Heart right ventricle (tissue), 16 donors: ENCODE data around the gene TNFRSF8. TPM values are rescaled to one million over a fixed set of nuclear protein-coding genes. Genes with fewer than 3 reads are reported as not detected.

Source experiments
- ATAC-seq, 8 donors: fragments of 200-7000 bp; cut with Tn5 transposase; one replicate each; pipeline ENCODE4 v1.9.1; 2020; ENCODE audit warnings: mild to moderate bottlenecking in 8 of 8, moderate library complexity in 8 of 8, moderate number of reproducible peaks in 1 of 8
- DNase-seq, 2 donors: peaks; one replicate each; pipeline ENCODE4 v3.0.0-alpha.2; 2020
- H3K27ac ChIP-seq, 10 donors: fragments of 200-600 bp; sonication (generic) in 2 of 10; one replicate each; pipeline versions ENCODE4 v1.5.0 to v1.8.0; 2020 to 2022; ENCODE audit warnings: mild to moderate bottlenecking in 3 of 10
- H3K27me3 ChIP-seq, 7 donors: fragments of 200-600 bp; one replicate each; pipeline ENCODE4 v1.8.0; 2021 to 2022; ENCODE audit warnings: mild to moderate bottlenecking in 2 of 7
- H3K36me3 ChIP-seq, 9 donors: fragments of 200-600 bp; sonication (generic) in 1 of 9; one replicate each; pipeline versions ENCODE4 v1.5.0 to v1.8.0; 2020 to 2022; ENCODE audit warnings: mild to moderate bottlenecking in 2 of 9
- H3K4me1 ChIP-seq, 9 donors: fragments of 200-600 bp; sonication (generic) in 1 of 9; one replicate each; pipeline versions ENCODE4 v1.5.0 to v1.8.0; 2020 to 2022; ENCODE audit warnings: mild to moderate bottlenecking in 4 of 9
- H3K4me3 ChIP-seq, 10 donors: fragments of 200-600 bp; sonication (generic) in 2 of 10; one replicate each; pipeline versions ENCODE4 v1.5.0 to v1.8.0; 2020 to 2022; ENCODE audit warnings: mild to moderate bottlenecking in 7 of 10, moderate library complexity in 2 of 10
- H3K9me3 ChIP-seq, 11 donors: fragments of 200-600 bp in 10 of 11; sonication (generic) in 2 of 11; one replicate each; pipeline versions ENCODE4 v1.5.0 to v1.8.0; 2013 to 2022; ENCODE audit warnings: mild to moderate bottlenecking in 2 of 11, control low read depth in 1 of 11, moderate library complexity in 1 of 11
- CTCF ChIP-seq, 9 donors: fragments of 200-600 bp; sonication (generic) in 2 of 9; IDR thresholded peaks; one replicate each; pipeline versions ENCODE4 v1.5.0 to v1.8.0; 2021 to 2022; ENCODE audit warnings: antibody characterized with exemption in 9 of 9, mild to moderate bottlenecking in 5 of 9, moderate library complexity in 1 of 9
- WGBS, 2 donors: extraction: QIAGEN DNeasy Blood & Tissue Kit; methylation state at CpG; one replicate each; pipeline ENCODE4 v1.1.7; 2013; ENCODE audit warnings: inconsistent platforms in 1 of 2; 5-methylcytosine and 5-hydroxymethylcytosine counted together
- intact Hi-C, 10 donors: fragments of 100-400 bp; cut with DNase I; formaldehyde crosslinking; loops; one replicate each; pipeline versions ENCODE4 v1.11.1 to v1.14.2; 2022
- microRNA-seq, 2 donors: library from miRNA; unstranded; fragments of <30 nt; microRNA quantifications; one replicate each; pipeline ENCODE4 v1.2.0, GENCODE V29; 2021
- polyA plus RNA-seq, 2 donors: library from polyadenylated mRNA; stranded (reverse); fragments of 200-250 nt; gene quantifications; one replicate each; pipeline ENCODE4 v1.2.3, GENCODE V29; 2013
- total RNA-seq, 10 donors: library from RNA; stranded (reverse); fragmentation: NEBNext Ultra II Directional in 3 of 10; extraction: Animal tissue kit (Norgen Biotek cat#: 25700) in 3 of 10; gene quantifications; one replicate each; pipeline versions ENCODE4 v1.2.1 to v1.2.4, GENCODE V29; 2021 to 2023
- donor health status: Arrhythmogenic right ventricular cardiomyopathy.
- donor health status: ischemic (EF 13 %, LVEDD 7.1; RV severe dilation, severe dysfunction).
- donor health status: healthy with polysubstance abuse.
- donor health status: DM: no; HTN: yes; CAD: no.
- donor health status: DM: no; HTN: no; CAD: no.
- donor health status: ischemic (EF 25% LVEDD 6.9; RV normal size, moderate dysfunction).
- donor health status: ischemic (EF 25% LVEDD 5.7; RV mildly dilated, moderate dysfunction).
- donor health status: healthy.
- donor health status: DM: yes; HTN: yes; CAD: no.
- donor health status: Ischemic cardiomyopathy.
- donor health status: ischemic (EF 35%, LVEDD 5.7; RV mildly dilated, moderate dysfunction).
- donor health status: nonischemic (EF 11% LVEDD 7.7; RV severe dilation, severe dysfunction).
- donor health status: DM: yes; HTN: yes; CAD: no.
- donor health status: PGD.
- donor health status: ischemic (EF 29% LVEDD 5.4; RV normal size, mild dysfunction).
- donor health status: nonischemic (EF 23%, LVEDD 6.1; RV moderate dilation, normal function).

The TNFRSF8 gene
- total and polyA plus RNA-seq, 12 donors = 0.21 to 2.4 (median 1.0) TPM

GRCh38 chr1:12189328-12189682 is 126.2 kb downstream of the TNFRSF8 start:
- H3K4me3 ChIP-seq = no peak overlapping the region
- peaks cover 0 to 82% (median 16%) of the 10 kb centered on the region in 9 donors for H3K36me3 ChIP-seq
- no peaks in the 10 kb centered on the region for H3K9me3 ChIP-seq
- ATAC-seq = no peak
- WGBS, 2 donors = 74 to 75% methylated on average over 5 of the region's 5 CpGs
- TF ChIP-seq CTCF (IDR thresholded peaks at IDR 0.05) = no peak
- intact Hi-C loops = no loop called here
- H3K27ac ChIP-seq = no peak overlapping the region
- no peaks in the 10 kb centered on the region for H3K27me3 ChIP-seq
- H3K4me1 ChIP-seq = peaks cover 16 to 61% (median 49%) of the 10 kb centered on the region in 9 donors
- DNase-seq = no peak

- ATAC-seq (peak in 1 of 8 donors; percentile 11), DNase-seq (no peak)
- Histone ChIP-seq H3K27me3 (no peaks in the 10 kb centered on the region), H3K9me3 (no peaks in the 10 kb centered on the region), H3K4me3 (no peak overlapping the region), H3K4me1 (peaks cover 0 to 59% (median 27%) of the 10 kb centered on the region in 9 donors), H3K36me3 (peaks cover 0 to 99% (median 16%) of the 10 kb centered on the region in 9 donors), H3K27ac (no peak overlapping the region)
- intact Hi-C loops = loop anchor here in 1 of 10 donors (5.0 kb wide), 1 partner anchor 49 kb away; no protein-coding TSS in a partner anchor
- TF ChIP-seq CTCF (IDR thresholded peaks at IDR 0.05) = no peak
- 88 to 89% methylated on average over 56 to 58 of the region's 58 CpGs for WGBS, 2 donors
These were observed 128.3 kb downstream of the TNFRSF8 start for GRCh38 chr1:12191242-12192032.

Small RNA genes lying within 50 kb of the gene (microRNA-seq; reads per million reads assigned to microRNA genes)
- gene MIR4632 (0 to 0.51 reads per million in 2 donors), gene MIR6729 (0 reads per million in 2 donors), gene MIR7846 (0 to 3.1 reads per million in 2 donors)

Other genes with a start within 250 kb of the TNFRSF8 start
- gene NPPA, start 215.5 kb upstream of the TNFRSF8 start, total RNA-seq = 1,000 to 10,000 TPM in 2 of 10 donors, 100 to 1,000 TPM in 5, 10 to 100 TPM in 2, 1 to 10 TPM in 1; 5.8 to 2,762 (median 663) TPM
- 1,000 to 10,000 TPM in 1 of 2 donors, 10 to 100 TPM in 1; 16.4 to 2,201 TPM for gene NPPA, start 215.5 kb upstream of the TNFRSF8 start, polyA plus RNA-seq
- 1,000 to 10,000 TPM in 1 of 10 donors, 100 to 1,000 TPM in 5, 10 to 100 TPM in 1, 1 to 10 TPM in 3; 1.1 to 4,616 (median 291) TPM for gene NPPB, start 204.4 kb upstream of the TNFRSF8 start, total RNA-seq
- gene NPPB, start 204.4 kb upstream of the TNFRSF8 start, polyA plus RNA-seq = over 10,000 TPM in 1 of 2 donors, 10 to 100 TPM in 1; 46.2 to 15,996 TPM
- gene KIAA2013, start 136.9 kb upstream of the TNFRSF8 start, total RNA-seq = 10 to 100 TPM; 35.5 to 47.8 (median 39.0) TPM
- 10 to 100 TPM; 23.3 to 44.7 TPM for gene KIAA2013, start 136.9 kb upstream of the TNFRSF8 start, polyA plus RNA-seq
- gene PLOD1, start 128.6 kb upstream of the TNFRSF8 start, total RNA-seq = 10 to 100 TPM; 27.3 to 95.3 (median 44.4) TPM
- 100 to 1,000 TPM in 1 of 2 donors, 10 to 100 TPM in 1; 53.0 to 102 TPM for gene PLOD1, start 128.6 kb upstream of the TNFRSF8 start, polyA plus RNA-seq
- gene MFN2, start 82.9 kb upstream of the TNFRSF8 start, total RNA-seq = 1,000 to 10,000 TPM in 1 of 10 donors, 100 to 1,000 TPM in 9; 470 to 1,066 (median 788) TPM
- 100 to 1,000 TPM; 154 to 171 TPM for gene MFN2, start 82.9 kb upstream of the TNFRSF8 start, polyA plus RNA-seq
- gene MIIP, start 43.8 kb upstream of the TNFRSF8 start, total RNA-seq = 10 to 100 TPM; 10.2 to 17.4 (median 15.0) TPM
- gene MIIP, start 43.8 kb upstream of the TNFRSF8 start, polyA plus RNA-seq = 10 to 100 TPM; 25.5 to 35.2 TPM
- gene TNFRSF1B, start 103.7 kb downstream of the TNFRSF8 start, total RNA-seq = 10 to 100 TPM in 8 of 10 donors, 1 to 10 TPM in 2; 8.0 to 55.4 (median 15.7) TPM
- gene TNFRSF1B, start 103.7 kb downstream of the TNFRSF8 start, polyA plus RNA-seq = 10 to 100 TPM; 11.9 to 15.3 TPM
- gene VPS13D, start 166.7 kb downstream of the TNFRSF8 start, total RNA-seq = 100 to 1,000 TPM in 2 of 10 donors, 10 to 100 TPM in 8; 59.6 to 161 (median 92.0) TPM
- gene VPS13D, start 166.7 kb downstream of the TNFRSF8 start, polyA plus RNA-seq = 10 to 100 TPM; 36.9 to 48.2 TPM